Peyer's patch (tissue), 4 donors: ENCODE results near the gene CCDC74B.
"Not testable (repeated sequence)": the region's sequence is repeated elsewhere in the genome, so short reads cannot be mapped to it uniquely, and the experiment has no call there.

Experiments
- POLR2A ChIP-seq, 2 donors: fragments of 450-650 bp; IDR thresholded peaks; one replicate each; pipeline ENCODE4 v1.5.1; 2017; ENCODE audit warnings: antibody characterized with exemption in 2 of 2, mild to moderate bottlenecking in 2 of 2, moderate library complexity in 2 of 2
- TF ChIP-seq, protein P1 (sequence below), 6 experiments: fragments of 450-650 bp in 4 of 6; fragments of 200-600 bp in 2 of 6; sonication (generic) in 1 of 6; IDR thresholded peaks; one replicate each; pipeline ENCODE4 v1.5.1; 2017 to 2019; ENCODE audit warnings: antibody characterized with exemption in 6 of 6, mild to moderate bottlenecking in 3 of 6, moderate library complexity in 1 of 6

DNA sequence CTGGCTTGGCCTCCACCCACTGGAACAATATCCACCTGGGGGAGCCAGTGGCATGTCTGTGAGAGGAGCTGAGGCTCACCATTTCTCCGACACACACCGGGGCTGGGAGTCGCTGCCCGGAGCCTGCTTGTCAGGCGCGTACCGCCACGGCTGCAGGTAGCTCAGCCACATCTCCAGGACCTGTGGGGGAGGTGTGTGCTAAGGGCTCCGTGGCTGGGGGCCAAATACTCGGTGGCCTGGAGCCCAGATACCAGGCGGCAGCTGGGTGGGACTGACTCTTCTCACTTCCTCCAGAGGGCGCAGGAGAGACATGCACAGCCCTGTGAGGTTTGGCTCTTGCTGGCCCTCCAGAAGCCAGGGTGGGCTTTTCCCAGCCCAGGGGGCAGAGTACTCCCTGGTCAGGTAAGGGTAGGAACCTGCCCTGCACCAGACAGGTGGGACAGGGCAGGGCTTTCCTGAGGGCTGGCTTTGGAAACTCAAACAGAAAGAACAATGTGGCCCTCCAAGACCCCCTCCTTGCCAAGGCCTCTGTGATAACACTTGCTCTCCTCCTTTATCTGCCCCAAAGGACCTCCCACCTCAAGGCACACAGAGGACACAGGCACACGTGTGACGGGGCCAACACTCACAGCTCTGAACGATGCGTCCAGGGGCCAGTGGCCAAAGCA is 11.2 kb upstream of the CCDC74B start:
- not testable (repeated sequence) for TF ChIP-seq POLR2A (IDR thresholded peaks at IDR 0.05)
- TF ChIP-seq, protein P1, sequence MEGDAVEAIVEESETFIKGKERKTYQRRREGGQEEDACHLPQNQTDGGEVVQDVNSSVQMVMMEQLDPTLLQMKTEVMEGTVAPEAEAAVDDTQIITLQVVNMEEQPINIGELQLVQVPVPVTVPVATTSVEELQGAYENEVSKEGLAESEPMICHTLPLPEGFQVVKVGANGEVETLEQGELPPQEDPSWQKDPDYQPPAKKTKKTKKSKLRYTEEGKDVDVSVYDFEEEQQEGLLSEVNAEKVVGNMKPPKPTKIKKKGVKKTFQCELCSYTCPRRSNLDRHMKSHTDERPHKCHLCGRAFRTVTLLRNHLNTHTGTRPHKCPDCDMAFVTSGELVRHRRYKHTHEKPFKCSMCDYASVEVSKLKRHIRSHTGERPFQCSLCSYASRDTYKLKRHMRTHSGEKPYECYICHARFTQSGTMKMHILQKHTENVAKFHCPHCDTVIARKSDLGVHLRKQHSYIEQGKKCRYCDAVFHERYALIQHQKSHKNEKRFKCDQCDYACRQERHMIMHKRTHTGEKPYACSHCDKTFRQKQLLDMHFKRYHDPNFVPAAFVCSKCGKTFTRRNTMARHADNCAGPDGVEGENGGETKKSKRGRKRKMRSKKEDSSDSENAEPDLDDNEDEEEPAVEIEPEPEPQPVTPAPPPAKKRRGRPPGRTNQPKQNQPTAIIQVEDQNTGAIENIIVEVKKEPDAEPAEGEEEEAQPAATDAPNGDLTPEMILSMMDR (IDR thresholded peaks at IDR 0.05): peak in 4 of 6 experiments; percentile 46 to 57 (median 52)
